ENCODE data around the gene ZNF22.

GRCh38 chr10:44965104-44965503, 35.6 kb upstream of the ZNF22 start:
- TF ChIP-seq CTCF (IDR thresholded peaks at IDR 0.05) = no peak
- TF ChIP-seq SIN3A (IDR thresholded peaks at IDR 0.05; ENCODE audit: borderline replicate concordance, insufficient read depth, low read depth, low read length) = no peak
- TF ChIP-seq REST (IDR thresholded peaks at IDR 0.05; ENCODE audit: insufficient read depth in 1 of 2, low read depth in 2 of 2, low read length in 1 of 2) = no peak
- TF ChIP-seq POLR2AphosphoS5 (IDR thresholded peaks at IDR 0.05; ENCODE audit: low read depth, low read length) = no peak
- no peak for TF ChIP-seq TCF7L2 (IDR thresholded peaks at IDR 0.05; ENCODE audit: low read depth, low read length)
